Measurements from ENCODE around the gene CHRNA4.

Gene CHRNA4

GRCh38 chr20:63322933-63323273, 38.2 kb downstream of the CHRNA4 start:
- no peak for TF ChIP-seq MAX (IDR thresholded peaks at IDR 0.05; ENCODE audit: low read depth, low read length)
- TF ChIP-seq CTCF (IDR thresholded peaks at IDR 0.05; ENCODE audit: low read depth, low read length): no peak
- no peak for TF ChIP-seq MYC (IDR thresholded peaks at IDR 0.05; ENCODE audit: low read depth, low read length)
- no peak for TF ChIP-seq POLR2A (IDR thresholded peaks at IDR 0.05; ENCODE audit: extremely low read depth, insufficient read length)
- no peak overlapping the region for H3K4me3 ChIP-seq (ENCODE audit: low read depth, low read length)
- DNase-seq (ENCODE audit: low read depth): no peak

- DNase-seq (ENCODE audit: low read depth): no peak
- TF ChIP-seq CTCF (IDR thresholded peaks at IDR 0.05; ENCODE audit: low read depth, low read length) (no peak), MAX (IDR thresholded peaks at IDR 0.05; ENCODE audit: low read depth, low read length) (no peak), MYC (IDR thresholded peaks at IDR 0.05; ENCODE audit: low read depth, low read length) (no peak), POLR2A (IDR thresholded peaks at IDR 0.05; ENCODE audit: extremely low read depth, insufficient read length) (no peak)
- H3K4me3 ChIP-seq (ENCODE audit: low read depth, low read length): no peak overlapping the region
Observed at GRCh38 chr20:63322146-63322932, 38.8 kb downstream of the CHRNA4 start.

- no peak overlapping the region for H3K4me3 ChIP-seq (ENCODE audit: low read depth, low read length)
- no peak for DNase-seq (ENCODE audit: low read depth)
- TF ChIP-seq MAX (IDR thresholded peaks at IDR 0.05; ENCODE audit: low read depth, low read length): no peak
- no peak for TF ChIP-seq POLR2A (IDR thresholded peaks at IDR 0.05; ENCODE audit: extremely low read depth, insufficient read length)
- no peak for TF ChIP-seq MYC (IDR thresholded peaks at IDR 0.05; ENCODE audit: low read depth, low read length)
- TF ChIP-seq CTCF (IDR thresholded peaks at IDR 0.05; ENCODE audit: low read depth, low read length): no peak
Observed at GRCh38 chr20:63321148-63321831, 39.9 kb downstream of the CHRNA4 start.

GRCh38 chr20:63320616-63321147, 40.5 kb downstream of the CHRNA4 start:
- DNase-seq (ENCODE audit: low read depth): no peak
- no peak overlapping the region for H3K4me3 ChIP-seq (ENCODE audit: low read depth, low read length)
- TF ChIP-seq MYC (IDR thresholded peaks at IDR 0.05; ENCODE audit: low read depth, low read length) (no peak), POLR2A (IDR thresholded peaks at IDR 0.05; ENCODE audit: extremely low read depth, insufficient read length) (no peak), MAX (IDR thresholded peaks at IDR 0.05; ENCODE audit: low read depth, low read length) (no peak), CTCF (IDR thresholded peaks at IDR 0.05; ENCODE audit: low read depth, low read length) (no peak)

- no peak for TF ChIP-seq MYC (IDR thresholded peaks at IDR 0.05; ENCODE audit: low read depth, low read length)
- TF ChIP-seq MAX (IDR thresholded peaks at IDR 0.05; ENCODE audit: low read depth, low read length): no peak
- TF ChIP-seq CTCF (IDR thresholded peaks at IDR 0.05; ENCODE audit: low read depth, low read length): no peak
- TF ChIP-seq POLR2A (IDR thresholded peaks at IDR 0.05; ENCODE audit: extremely low read depth, insufficient read length): no peak
- H3K4me3 ChIP-seq (ENCODE audit: low read depth, low read length): no peak overlapping the region
- DNase-seq (ENCODE audit: low read depth): no peak
Observed at GRCh38 chr20:63320041-63320511, 41.1 kb downstream of the CHRNA4 start.
